H1 (cell line): ENCODE measurements around the gene EPHA4. TPM values are rescaled to one million over a fixed set of nuclear protein-coding genes. Genes with fewer than 3 reads are reported as not detected.

Experiments used
- CTCF ChIA-PET: fragments of 300-600 bp; sonication (Branson Sonifier 250); formaldehyde crosslinking; loops from one replicate; lab custom pipeline; 2021; ENCODE audit not compliant: partially characterized antibody; lab: Charles Lee
- POLR2A ChIA-PET: fragments of 300-600 bp; sonication (Branson Sonifier 250); formaldehyde crosslinking; loops from one replicate; lab custom pipeline; 2021; ENCODE audit warnings: inconsistent platforms; ENCODE audit not compliant: partially characterized antibody; lab: Charles Lee
- DNase-seq, 2 experiments: peaks; one replicate each; pipeline versions ENCODE4 v3.0.0 to v3.0.0-alpha.2; 2010 to 2022; ENCODE audit warnings: low spot score in 2 of 2, low read depth in 1 of 2, mixed read lengths in 1 of 2
- FAIRE-seq: peaks from 2 replicates; lab custom pipeline; 2011; peaks lifted over from hg19 to GRCh38; lab: Jason Lieb, UNC
- H2AFZ ChIP-seq: 2 replicates; pipeline ENCODE4 v1.8.1; 2012; ENCODE audit warnings: low read length, inconsistent platforms
- H2AK5ac ChIP-seq: 2 replicates; pipeline ENCODE4 v1.6.1; 2013; ENCODE audit warnings: low read depth, low read length
- H2BK120ac ChIP-seq: replicated peaks from 2 replicates; pipeline ENCODE3; 2013; ENCODE audit warnings: low read depth, low read length, inconsistent platforms
- H2BK12ac ChIP-seq: 2 replicates; pipeline ENCODE4 v1.6.1; 2013; ENCODE audit warnings: low read depth, low read length
- H2BK15ac ChIP-seq: 2 replicates; pipeline ENCODE4 v1.6.1; 2013; ENCODE audit warnings: low read length
- H2BK20ac ChIP-seq: 2 replicates; pipeline ENCODE4 v1.6.1; 2013; ENCODE audit warnings: low read length
- H2BK5ac ChIP-seq: 2 replicates; pipeline ENCODE4 v1.6.1; 2013; ENCODE audit warnings: low read depth, low read length
- H3K14ac ChIP-seq: 2 replicates; pipeline ENCODE4 v1.6.1; 2013; ENCODE audit warnings: inconsistent platforms; ENCODE audit not compliant: insufficient read length
- H3K18ac ChIP-seq: 2 replicates; pipeline ENCODE4 v1.6.1; 2013; ENCODE audit warnings: low read length; ENCODE audit errors: extremely low read depth
- H3K23ac ChIP-seq: 2 replicates; pipeline ENCODE4 v1.6.1; 2013; ENCODE audit warnings: inconsistent platforms; ENCODE audit not compliant: insufficient read length
- H3K23me2 ChIP-seq: 2 replicates; pipeline ENCODE4 v1.6.1; 2013; ENCODE audit warnings: low read depth, low read length
- H3K27ac ChIP-seq: 2 replicates; pipeline ENCODE4 v1.6.1; 2011; ENCODE audit warnings: low read depth, low read length, inconsistent platforms
- H3K27me3 ChIP-seq, 4 experiments: replicated peaks in 1 of 4; 1 replicate in 1 of 4; 2 replicates in 3 of 4; pipeline versions ENCODE4 v1.6.1 to v1.8.1; 2011 to 2013; ENCODE audit warnings: low read length in 3 of 4, mild to moderate bottlenecking in 3 of 4, inconsistent platforms in 2 of 4, mixed read lengths in 2 of 4, moderate library complexity in 1 of 4; ENCODE audit not compliant: control insufficient read depth in 3 of 4, insufficient read depth in 3 of 4; ENCODE audit errors: extremely low read depth in 1 of 4
- H3K36me3 ChIP-seq, 4 experiments: 2 replicates each; pipeline versions ENCODE4 v1.6.1 to v1.8.1; 2011 to 2013; ENCODE audit warnings: mild to moderate bottlenecking in 4 of 4, low read length in 3 of 4, moderate library complexity in 2 of 4, control low read depth in 1 of 4, inconsistent platforms in 1 of 4; ENCODE audit not compliant: insufficient read depth in 4 of 4, control insufficient read depth in 2 of 4
- H3K4ac ChIP-seq: replicated peaks from 2 replicates; pipeline ENCODE3; 2013; ENCODE audit warnings: low read length, low read depth, mixed read lengths, inconsistent platforms; ENCODE audit not compliant: insufficient read length
- H3K4me1 ChIP-seq, 4 experiments: replicated peaks in 1 of 4; 1 replicate in 1 of 4; 2 replicates in 3 of 4; pipeline versions ENCODE4 v1.6.1 to v1.8.1; 2011 to 2013; ENCODE audit warnings: low read length in 3 of 4, inconsistent platforms in 2 of 4, mixed read lengths in 1 of 4; ENCODE audit not compliant: insufficient read depth in 4 of 4, control insufficient read depth in 3 of 4
- H3K4me2 ChIP-seq, 2 experiments: 2 replicates each; pipeline versions ENCODE4 v1.6.1 to v1.8.1; 2011 to 2013; ENCODE audit warnings: low read depth in 2 of 2, low read length in 2 of 2, control low read depth in 1 of 2, inconsistent platforms in 1 of 2, mild to moderate bottlenecking in 1 of 2; ENCODE audit not compliant: insufficient read depth in 1 of 2
- H3K4me3 ChIP-seq, 4 experiments: fragments of 200-600, 300-600 bp in 1 of 4; sonication (generic), shearing (Covaris generic), sonication (Bioruptor Twin) in 1 of 4; 2 replicates each; pipeline versions ENCODE4 v1.5.1 to v1.8.1; 2011 to 2016; ENCODE audit warnings: low read length in 4 of 4, low read depth in 3 of 4, control low read depth in 2 of 4, inconsistent platforms in 2 of 4, mild to moderate bottlenecking in 2 of 4, mixed read lengths in 1 of 4, moderate library complexity in 1 of 4; ENCODE audit not compliant: insufficient read depth in 2 of 4; ENCODE audit errors: extremely low read depth in 1 of 4
- H3K56ac ChIP-seq: replicated peaks from 2 replicates; pipeline ENCODE3; 2013; ENCODE audit warnings: low read depth, mild to moderate bottlenecking, mixed read lengths, low read length, inconsistent platforms; ENCODE audit not compliant: insufficient read length
- H3K79me1 ChIP-seq: 2 replicates; pipeline ENCODE4 v1.6.1; 2013; ENCODE audit warnings: low read depth, low read length, control low read depth
- H3K79me2 ChIP-seq, 2 experiments: 2 replicates each; pipeline versions ENCODE4 v1.6.1 to v1.8.1; 2012 to 2013; ENCODE audit warnings: low read length in 2 of 2, mild to moderate bottlenecking in 2 of 2, inconsistent platforms in 1 of 2; ENCODE audit not compliant: insufficient read depth in 2 of 2, control insufficient read depth in 1 of 2
- H3K9ac ChIP-seq, 4 experiments: replicated peaks in 1 of 4; 1 replicate in 1 of 4; 2 replicates in 3 of 4; pipeline versions ENCODE4 v1.6.1 to v1.8.1; 2011 to 2013; ENCODE audit warnings: low read depth in 3 of 4, low read length in 3 of 4, control low read depth in 2 of 4, mild to moderate bottlenecking in 2 of 4, moderate library complexity in 2 of 4, inconsistent platforms in 1 of 4; ENCODE audit errors: extremely low read depth in 1 of 4
- H3K9me3 ChIP-seq, 2 experiments: 2 replicates each; pipeline versions ENCODE4 v1.6.1 to v1.8.1; 2012 to 2013; ENCODE audit warnings: mild to moderate bottlenecking in 2 of 2, moderate library complexity in 2 of 2, control low read depth in 1 of 2, inconsistent platforms in 1 of 2, low read depth in 1 of 2, low read length in 1 of 2, mixed read lengths in 1 of 2; ENCODE audit not compliant: insufficient read depth in 2 of 2
- H4K20me1 ChIP-seq, 2 experiments: replicated peaks in 1 of 2; 2 replicates each; pipeline versions ENCODE3 to v1.8.1; 2011 to 2013; ENCODE audit warnings: inconsistent platforms in 2 of 2, low read length in 2 of 2, mild to moderate bottlenecking in 1 of 2; ENCODE audit not compliant: insufficient read depth in 2 of 2, control insufficient read depth in 1 of 2
- H4K5ac ChIP-seq: 2 replicates; pipeline ENCODE4 v1.6.1; 2013; ENCODE audit warnings: low read length, low read depth, mixed read lengths, inconsistent platforms; ENCODE audit not compliant: insufficient read length
- H4K8ac ChIP-seq: 2 replicates; pipeline ENCODE4 v1.8.0; 2013; ENCODE audit warnings: mild to moderate bottlenecking, moderate library complexity, low read length, inconsistent platforms; ENCODE audit not compliant: insufficient read depth; ENCODE audit errors: extremely low read depth
- H4K91ac ChIP-seq: replicated peaks from 2 replicates; pipeline ENCODE3; 2013; ENCODE audit warnings: low read length, mixed read lengths, inconsistent platforms; ENCODE audit not compliant: insufficient read length
- ASH2L ChIP-seq: fragments of 200-600, 300-600 bp; sonication (generic); IDR thresholded peaks from one replicate; pipeline ENCODE4 v1.7.1; 2017; ENCODE audit warnings: low read length
- BRCA1 ChIP-seq: IDR thresholded peaks from 2 replicates; pipeline ENCODE4 v1.6.1; 2012; ENCODE audit warnings: low read depth, low read length, improper control_type of control experiment
- CHD1 ChIP-seq: IDR thresholded peaks from 2 replicates; pipeline ENCODE4 v1.6.1; 2012; ENCODE audit warnings: low read depth, low read length, improper control_type of control experiment
- PHF8 ChIP-seq: fragments of 200-600 bp; sonication (generic); conservative IDR thresholded peaks from 2 replicates; pipeline ENCODE4 v1.7.1; 2012; ENCODE audit warnings: low read depth, mild to moderate bottlenecking, inconsistent platforms, low read length, moderate library complexity
- POLR2AphosphoS5 ChIP-seq: IDR thresholded peaks from 2 replicates; pipeline ENCODE4 v1.6.1; 2011; ENCODE audit warnings: low read depth, low read length
- RBBP5 ChIP-seq: IDR thresholded peaks from 2 replicates; pipeline ENCODE4 v1.7.1; 2012; ENCODE audit warnings: low read depth, mild to moderate bottlenecking, inconsistent platforms, low read length, moderate library complexity, borderline replicate concordance
- SIN3A ChIP-seq, 2 experiments: IDR thresholded peaks in 1 of 2; conservative IDR thresholded peaks in 1 of 2; 2 replicates each; pipeline ENCODE4 v1.6.1; 2011 to 2012; ENCODE audit warnings: low read length in 2 of 2, improper control_type of control experiment in 1 of 2, low read depth in 1 of 2, mild to moderate bottlenecking in 1 of 2
- SP2 ChIP-seq: IDR thresholded peaks from 2 replicates; pipeline ENCODE4 v1.6.1; 2012; ENCODE audit warnings: mild to moderate bottlenecking, low read length, inconsistent platforms
- SRF ChIP-seq: IDR thresholded peaks from 2 replicates; pipeline ENCODE4 v1.6.1; 2011; ENCODE audit warnings: mild to moderate bottlenecking, low read depth, low read length, moderate library complexity
- TAF1 ChIP-seq: IDR thresholded peaks from 2 replicates; pipeline ENCODE4 v1.6.1; 2011; ENCODE audit warnings: mild to moderate bottlenecking, low read depth, low read length
- TCF12 ChIP-seq: IDR thresholded peaks from 2 replicates; pipeline ENCODE4 v1.6.1; 2011; ENCODE audit warnings: low read depth, mild to moderate bottlenecking, low read length
- WGBS, 2 experiments: shearing (Covaris generic) in 1 of 2; methylation state at CpG; one replicate each; pipeline versions ENCODE4 v1.1.6 to v1.1.7; 2013 to 2015; ENCODE audit warnings: low lambda C conversion rate in 2 of 2, mixed read lengths in 2 of 2, inconsistent platforms in 1 of 2, low coverage in 1 of 2, missing lambda C conversion rate in 1 of 2; ENCODE audit not compliant: insufficient replicate concordance in 2 of 2, insufficient coverage in 1 of 2, insufficient read length in 1 of 2; ENCODE audit errors: extremely low coverage in 1 of 2, missing lambda C conversion rate in 1 of 2; 5-methylcytosine and 5-hydroxymethylcytosine counted together
- polyA plus RNA-seq, 7 experiments: library from polyadenylated mRNA; depleted of rRNA in 3 of 7; stranded (reverse) in 5 of 7; unstranded in 2 of 7; fragments of >200 nt in 5 of 7; fragments of 200-250 nt in 2 of 7; gene quantifications; 1 replicate in 5 of 7; 2 replicates in 1 of 7; 4 replicates in 1 of 7; pipeline versions ENCODE4 v1.2.1 to v1.2.3, GENCODE V29; 2011 to 2013; ENCODE audit warnings: missing spikeins in 2 of 7, mixed read lengths in 2 of 7
- total RNA-seq: library from RNA; stranded (reverse); fragmentation: NEBNext Ultra II Directional; extraction: Animal tissue kit (Norgen Biotek cat#: 25700); gene quantifications from 2 replicates; pipeline ENCODE4 v1.2.1, GENCODE V29; 2021
- TF ChIP-seq, protein P1 (sequence below): IDR thresholded peaks from 2 replicates; pipeline ENCODE4 v1.6.1; 2012; ENCODE audit warnings: low read length, inconsistent platforms

Gene EPHA4
- total and polyA plus RNA-seq, 2 of the 8 experiments (the other 6 are each of a cell fraction or from before 2014, with no cell fraction given): 4.3 to 5.7 TPM

DNA sequence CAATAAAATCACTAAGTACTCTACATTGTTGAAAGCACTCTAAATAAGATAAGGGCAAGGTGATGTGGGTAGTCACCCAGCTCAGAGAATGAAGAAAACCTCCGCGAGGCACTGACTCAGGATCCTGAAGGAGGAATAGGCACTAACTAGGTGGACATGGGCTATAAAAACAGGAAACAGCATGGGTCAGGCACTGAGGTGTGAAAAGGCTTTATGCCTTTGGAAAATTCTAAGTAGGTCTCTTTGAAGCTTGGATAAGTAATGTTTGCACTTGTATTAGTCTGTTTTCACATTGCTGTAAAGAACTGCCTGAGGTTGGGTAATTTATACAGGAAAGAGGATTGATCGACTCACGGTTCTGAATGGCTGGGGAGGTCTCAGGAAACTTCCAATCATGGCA is 161.6 kb downstream of the EPHA4 start:
- H3K23ac ChIP-seq: no peak overlapping the region
- H2BK15ac ChIP-seq: no peak overlapping the region
- no peaks in the 10 kb centered on the region for H3K4me1 ChIP-seq
- no peaks in the 10 kb centered on the region; a peak in 1 of 7 replicates for H3K27me3 ChIP-seq
- H2BK12ac ChIP-seq: no peak overlapping the region
- H4K8ac ChIP-seq: no peak overlapping the region
- CTCF ChIA-PET: interaction anchor here (1.1 kb wide), 1 partner anchor 121 kb away, joined by 3 read pairs; no protein-coding TSS in a partner anchor
- no peak overlapping the region for H2BK5ac ChIP-seq
- no peak overlapping the region for H2BK20ac ChIP-seq
- H2BK120ac ChIP-seq: no peak overlapping the region
- H3K4me3 ChIP-seq: no peak overlapping the region
- no peaks in the 10 kb centered on the region for H3K36me3 ChIP-seq
- POLR2A ChIA-PET: no interaction called here
- no peaks in the 10 kb centered on the region for H3K79me1 ChIP-seq
- H3K9me3 ChIP-seq: 0 out of 4 replicates have a peak, but pooled peaks cover 0 to 2% of the 10 kb centered on the region in 2 experiments
- no peak for DNase-seq
- H3K9ac ChIP-seq: no peak overlapping the region
- no peaks in the 10 kb centered on the region for H4K20me1 ChIP-seq
- no peak overlapping the region for H3K18ac ChIP-seq
- no peak overlapping the region for H2AFZ ChIP-seq
- no peaks in the 10 kb centered on the region for H3K79me2 ChIP-seq
- no peak overlapping the region for H4K91ac ChIP-seq
- H3K4ac ChIP-seq: no peak overlapping the region
- TF ChIP-seq BRCA1 (no peak), TCF12 (no peak), SP2 (no peak), RBBP5 (no peak), TAF1 (no peak), PHF8 (no peak), CHD1 (no peak), SIN3A (conservative IDR thresholded peaks at IDR 0.05 in 1 of 2, IDR thresholded peaks at IDR 0.05 in 1 of 2; ENCODE audit: low read depth in 1 of 2, low read length in 2 of 2) (no peak), POLR2AphosphoS5 (no peak), SRF (no peak), ASH2L (no peak)
- TF ChIP-seq, protein P1, sequence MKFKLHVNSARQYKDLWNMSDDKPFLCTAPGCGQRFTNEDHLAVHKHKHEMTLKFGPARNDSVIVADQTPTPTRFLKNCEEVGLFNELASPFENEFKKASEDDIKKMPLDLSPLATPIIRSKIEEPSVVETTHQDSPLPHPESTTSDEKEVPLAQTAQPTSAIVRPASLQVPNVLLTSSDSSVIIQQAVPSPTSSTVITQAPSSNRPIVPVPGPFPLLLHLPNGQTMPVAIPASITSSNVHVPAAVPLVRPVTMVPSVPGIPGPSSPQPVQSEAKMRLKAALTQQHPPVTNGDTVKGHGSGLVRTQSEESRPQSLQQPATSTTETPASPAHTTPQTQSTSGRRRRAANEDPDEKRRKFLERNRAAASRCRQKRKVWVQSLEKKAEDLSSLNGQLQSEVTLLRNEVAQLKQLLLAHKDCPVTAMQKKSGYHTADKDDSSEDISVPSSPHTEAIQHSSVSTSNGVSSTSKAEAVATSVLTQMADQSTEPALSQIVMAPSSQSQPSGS: no peak
- TF ChIP-seq, all 59 proteins: peak for 0
- 87% methylated on average over 4 of the region's 4 CpGs; no CpG with 5 or more reads in 1 of the 2 experiments for WGBS, 2 experiments
- Histone ChIP-seq H3K27ac (no peak overlapping the region), H3K14ac (no peak overlapping the region), H2AK5ac (no peak overlapping the region), H3K23me2 (no peaks in the 10 kb centered on the region), H3K4me2 (no peak overlapping the region), H4K5ac (no peak overlapping the region), H3K56ac (no peak overlapping the region)
- no peak for FAIRE-seq
